Measurements from ENCODE around the gene SRGAP2C. TPM values are rescaled to one million over a fixed set of nuclear protein-coding genes. Genes with fewer than 3 reads are reported as not detected.
"Not testable (repeated sequence)": the region's sequence is repeated elsewhere in the genome, so short reads cannot be mapped to it uniquely, and the experiment has no call there.

The SRGAP2C gene
- total and polyA plus RNA-seq, 4 donors: 26.2 to 56.5 (median 33.2) TPM

DNA sequence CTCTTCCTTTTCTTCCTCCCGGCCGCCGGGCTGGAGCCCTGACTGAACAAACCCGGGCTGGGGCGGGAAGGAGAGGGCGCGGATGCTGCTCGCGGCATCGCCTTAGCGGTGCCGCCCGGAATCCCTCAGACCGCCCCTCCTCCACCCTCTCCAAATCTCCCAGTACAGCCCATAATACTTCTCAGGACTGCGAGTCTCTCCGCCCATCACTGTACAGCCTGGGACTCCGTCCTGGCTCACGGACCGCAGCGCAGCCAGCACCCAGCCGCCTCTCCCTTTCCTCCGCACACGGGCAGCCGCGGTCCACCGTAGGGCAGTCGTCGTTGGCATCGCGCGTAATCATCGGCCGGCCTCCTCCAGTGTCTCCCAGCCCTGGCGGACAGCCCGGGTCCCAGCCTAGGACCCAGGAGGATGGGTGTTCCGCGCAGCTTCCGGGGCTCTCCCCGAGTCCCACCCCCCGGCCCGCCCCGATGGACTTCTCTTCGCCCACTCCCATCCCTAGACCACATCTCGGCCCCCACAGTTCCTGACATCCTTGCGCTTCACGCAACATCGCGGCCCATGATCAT is 449 bp downstream of the SRGAP2C start:
- no CpG with 5 or more reads among the region's 48 CpGs for WGBS (ENCODE audit: insufficient coverage)
- H3K4me1 ChIP-seq (ENCODE audit: control insufficient read depth, insufficient read depth, low read length); DNase-seq (ENCODE audit: low read depth in 4 of 6, low spot score in 6 of 6); H3K36me3 ChIP-seq (ENCODE audit: control insufficient read depth, insufficient read depth, low read length); H3K9me3 ChIP-seq (ENCODE audit: control insufficient read depth, insufficient read depth, low read length); H3K27me3 ChIP-seq (ENCODE audit: control insufficient read depth, insufficient read depth, low read length): not testable (repeated sequence)
- Histone ChIP-seq H3K27ac (ENCODE audit: low read depth, low read length) (peak overlapping the region; percentile 61), H3K4me3 (ENCODE audit: low read depth, low read length) (peak overlapping the region; percentile 27)

- not testable (repeated sequence) for H3K27ac ChIP-seq (ENCODE audit: low read depth, low read length); H3K4me3 ChIP-seq (ENCODE audit: low read depth, low read length); H3K36me3 ChIP-seq (ENCODE audit: control insufficient read depth, insufficient read depth, low read length); DNase-seq (ENCODE audit: low read depth in 4 of 6, low spot score in 6 of 6); H3K9me3 ChIP-seq (ENCODE audit: control insufficient read depth, insufficient read depth, low read length); H3K27me3 ChIP-seq (ENCODE audit: control insufficient read depth, insufficient read depth, low read length); H3K4me1 ChIP-seq (ENCODE audit: control insufficient read depth, insufficient read depth, low read length)
- WGBS (ENCODE audit: insufficient coverage): no CpG with 5 or more reads among the region's 20 CpGs
Observed at GRCh38 chr1:121186191-121186590, 1.4 kb downstream of the SRGAP2C start.

DNA sequence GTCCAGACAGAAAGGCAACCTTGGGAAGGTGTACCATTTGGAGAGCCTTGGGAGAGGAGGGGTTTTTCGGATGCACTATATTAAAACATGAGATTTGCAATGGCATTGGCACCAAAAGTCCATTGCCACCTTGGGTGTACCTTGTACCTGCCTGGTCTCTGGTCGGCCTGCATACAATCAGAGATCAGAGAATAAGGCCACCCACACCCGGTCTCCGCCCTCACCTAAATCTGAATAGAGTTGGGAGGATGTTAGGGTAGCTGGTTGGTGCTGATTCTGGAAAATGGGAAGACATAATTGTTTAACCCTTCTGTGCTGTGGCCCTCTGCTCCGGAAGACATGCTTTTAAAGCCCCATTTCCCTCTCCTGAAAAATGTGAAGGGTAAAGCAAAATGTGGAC is 3.1 kb downstream of the SRGAP2C start:
- H3K36me3 ChIP-seq (ENCODE audit: control insufficient read depth, insufficient read depth, low read length); H3K9me3 ChIP-seq (ENCODE audit: control insufficient read depth, insufficient read depth, low read length); H3K27ac ChIP-seq (ENCODE audit: low read depth, low read length); H3K27me3 ChIP-seq (ENCODE audit: control insufficient read depth, insufficient read depth, low read length); H3K4me1 ChIP-seq (ENCODE audit: control insufficient read depth, insufficient read depth, low read length): not testable (repeated sequence)
- peak in 1 of 6 donors; percentile 20 for DNase-seq (ENCODE audit: low read depth in 4 of 6, low spot score in 6 of 6)
- peak overlapping the region; percentile 16 for H3K4me3 ChIP-seq (ENCODE audit: low read depth, low read length)
- WGBS (ENCODE audit: insufficient coverage): no CpG with 5 or more reads among the region's 5 CpGs

DNA sequence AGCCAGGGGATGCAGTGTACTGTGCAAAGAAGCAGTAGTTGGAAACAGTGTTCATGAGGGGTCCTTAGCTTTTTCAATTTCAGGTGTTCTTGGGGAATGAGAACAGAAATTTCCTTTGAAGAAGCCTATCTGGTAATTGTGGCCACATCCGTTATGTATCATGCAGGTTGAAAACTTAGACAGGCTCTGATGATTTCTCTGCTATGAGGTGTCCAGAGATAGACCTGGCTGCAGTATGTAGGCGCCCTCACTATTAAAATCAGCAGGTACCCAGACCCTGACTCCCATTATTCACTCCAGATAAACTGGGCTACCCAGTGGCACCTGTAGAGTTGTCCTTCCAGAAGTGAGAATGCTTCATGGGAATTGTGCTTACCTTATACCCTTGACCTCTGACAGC is 7.7 kb downstream of the SRGAP2C start:
- H3K27me3 ChIP-seq (ENCODE audit: control insufficient read depth, insufficient read depth, low read length); H3K36me3 ChIP-seq (ENCODE audit: control insufficient read depth, insufficient read depth, low read length); H3K27ac ChIP-seq (ENCODE audit: low read depth, low read length); DNase-seq (ENCODE audit: low read depth in 4 of 6, low spot score in 6 of 6); H3K9me3 ChIP-seq (ENCODE audit: control insufficient read depth, insufficient read depth, low read length); H3K4me3 ChIP-seq (ENCODE audit: low read depth, low read length); H3K4me1 ChIP-seq (ENCODE audit: control insufficient read depth, insufficient read depth, low read length): not testable (repeated sequence)
- WGBS (ENCODE audit: insufficient coverage): no CpG with 5 or more reads among the region's 2 CpGs

DNA sequence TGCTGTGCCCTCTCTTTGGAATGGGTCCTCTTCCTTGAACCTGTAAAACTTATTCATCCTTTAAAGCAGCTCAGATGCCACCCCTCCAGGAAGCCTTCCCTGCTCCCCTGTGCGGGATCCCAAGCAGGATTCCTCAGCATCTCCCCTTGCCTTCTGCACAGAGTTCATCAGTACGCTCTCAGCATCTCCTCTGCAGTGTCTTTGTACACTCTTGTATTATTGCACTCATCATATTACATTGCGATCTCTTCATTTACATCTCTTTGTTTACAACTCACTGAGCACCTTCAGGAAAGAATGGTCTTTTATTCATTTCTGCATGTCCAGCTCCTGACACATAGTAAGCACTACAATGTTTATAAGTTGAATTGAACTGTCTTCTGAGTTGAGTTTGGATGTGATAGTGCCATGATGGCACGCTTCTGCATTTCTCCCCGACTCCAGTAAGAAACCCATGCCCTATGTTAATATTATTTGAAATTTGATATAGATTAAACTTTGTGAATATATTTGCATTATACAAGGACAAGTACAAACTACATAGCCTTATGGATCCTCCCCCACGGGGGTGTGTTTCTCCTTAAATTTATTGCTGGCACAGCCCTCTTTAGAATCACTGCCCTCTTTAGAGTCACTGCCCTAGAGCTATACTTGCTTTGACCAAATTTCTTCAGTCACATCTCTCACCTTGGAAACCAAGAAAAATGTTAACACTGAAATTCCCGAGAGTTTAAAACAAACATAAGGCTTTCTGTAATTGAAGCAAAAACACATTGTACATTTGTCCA is 12.5 kb downstream of the SRGAP2C start:
- not testable (repeated sequence) for H3K4me1 ChIP-seq (ENCODE audit: control insufficient read depth, insufficient read depth, low read length); H3K27me3 ChIP-seq (ENCODE audit: control insufficient read depth, insufficient read depth, low read length); DNase-seq (ENCODE audit: low read depth in 4 of 6, low spot score in 6 of 6); H3K36me3 ChIP-seq (ENCODE audit: control insufficient read depth, insufficient read depth, low read length); H3K27ac ChIP-seq (ENCODE audit: low read depth, low read length); H3K9me3 ChIP-seq (ENCODE audit: control insufficient read depth, insufficient read depth, low read length); H3K4me3 ChIP-seq (ENCODE audit: low read depth, low read length)
- no CpG with 5 or more reads among the region's 7 CpGs for WGBS (ENCODE audit: insufficient coverage)

- not testable (repeated sequence) for H3K36me3 ChIP-seq (ENCODE audit: control insufficient read depth, insufficient read depth, low read length); H3K9me3 ChIP-seq (ENCODE audit: control insufficient read depth, insufficient read depth, low read length); H3K4me3 ChIP-seq (ENCODE audit: low read depth, low read length); DNase-seq (ENCODE audit: low read depth in 4 of 6, low spot score in 6 of 6); H3K4me1 ChIP-seq (ENCODE audit: control insufficient read depth, insufficient read depth, low read length); H3K27ac ChIP-seq (ENCODE audit: low read depth, low read length); H3K27me3 ChIP-seq (ENCODE audit: control insufficient read depth, insufficient read depth, low read length)
- WGBS (ENCODE audit: insufficient coverage): no CpG with 5 or more reads among the region's 3 CpGs
Observed at GRCh38 chr1:121199763-121200162, 15.0 kb downstream of the SRGAP2C start.

DNA sequence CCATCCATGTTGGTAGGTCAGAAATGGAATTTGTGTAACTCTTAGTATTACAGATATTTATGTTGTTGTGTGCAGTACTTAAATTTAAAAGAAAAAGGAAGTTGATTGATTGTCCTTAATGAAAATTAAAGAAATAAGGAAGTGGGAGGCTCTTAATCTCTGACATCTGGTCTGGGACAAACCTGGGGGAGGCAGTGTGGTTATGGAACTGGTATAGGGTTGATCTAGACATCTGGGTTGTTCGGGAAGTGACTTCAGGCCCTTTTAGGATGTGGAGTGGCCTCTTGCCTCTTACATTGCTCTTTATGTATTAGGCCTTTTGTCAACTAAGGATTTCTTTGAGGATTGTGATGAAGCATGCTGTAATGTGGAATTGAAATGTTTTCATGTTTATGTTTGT is 15.5 kb downstream of the SRGAP2C start:
- H3K9me3 ChIP-seq (ENCODE audit: control insufficient read depth, insufficient read depth, low read length); H3K4me3 ChIP-seq (ENCODE audit: low read depth, low read length); DNase-seq (ENCODE audit: low read depth in 4 of 6, low spot score in 6 of 6); H3K4me1 ChIP-seq (ENCODE audit: control insufficient read depth, insufficient read depth, low read length); H3K27ac ChIP-seq (ENCODE audit: low read depth, low read length); H3K27me3 ChIP-seq (ENCODE audit: control insufficient read depth, insufficient read depth, low read length); H3K36me3 ChIP-seq (ENCODE audit: control insufficient read depth, insufficient read depth, low read length): not testable (repeated sequence)
- WGBS (ENCODE audit: insufficient coverage): no CpG with 5 or more reads among the region's 1 CpG

- whole genome bisulfite sequencing (ENCODE audit: insufficient coverage): no CpG with 5 or more reads among the region's 13 CpGs
- H3K4me1 ChIP-seq (ENCODE audit: control insufficient read depth, insufficient read depth, low read length); H3K27me3 ChIP-seq (ENCODE audit: control insufficient read depth, insufficient read depth, low read length); H3K27ac ChIP-seq (ENCODE audit: low read depth, low read length); H3K36me3 ChIP-seq (ENCODE audit: control insufficient read depth, insufficient read depth, low read length); H3K4me3 ChIP-seq (ENCODE audit: low read depth, low read length); H3K9me3 ChIP-seq (ENCODE audit: control insufficient read depth, insufficient read depth, low read length): not testable (repeated sequence)
- peak in 1 of 6 donors; percentile 0 for DNase-seq (ENCODE audit: low read depth in 4 of 6, low spot score in 6 of 6)
Observed at GRCh38 chr1:121200985-121201981, 16.5 kb downstream of the SRGAP2C start.

DNA sequence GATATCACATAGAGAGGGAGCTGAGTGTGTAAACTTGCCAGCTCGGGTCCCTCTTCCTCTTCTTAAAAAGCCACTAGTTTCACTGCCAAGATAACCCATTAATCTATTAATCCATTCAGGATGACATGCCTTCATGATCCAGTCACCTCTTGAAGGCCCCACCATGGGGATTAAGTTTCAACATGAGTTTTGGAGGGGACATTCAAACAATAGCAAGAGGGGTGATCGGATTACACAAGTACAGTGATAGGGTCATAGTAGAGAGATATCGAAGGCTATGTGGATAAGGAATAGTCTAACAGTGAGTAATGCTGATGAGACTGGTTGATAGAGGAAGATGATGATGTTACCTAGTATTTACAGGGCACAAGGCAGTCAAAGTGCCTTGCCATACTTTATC is 18.2 kb downstream of the SRGAP2C start:
- not testable (repeated sequence) for H3K27me3 ChIP-seq (ENCODE audit: control insufficient read depth, insufficient read depth, low read length); H3K4me3 ChIP-seq (ENCODE audit: low read depth, low read length); H3K36me3 ChIP-seq (ENCODE audit: control insufficient read depth, insufficient read depth, low read length); H3K4me1 ChIP-seq (ENCODE audit: control insufficient read depth, insufficient read depth, low read length); H3K27ac ChIP-seq (ENCODE audit: low read depth, low read length); H3K9me3 ChIP-seq (ENCODE audit: control insufficient read depth, insufficient read depth, low read length); DNase-seq (ENCODE audit: low read depth in 4 of 6, low spot score in 6 of 6)
- WGBS (ENCODE audit: insufficient coverage): no CpG with 5 or more reads among the region's 3 CpGs

All from spinal cord (tissue), 10 donors.